ENCODE measurements around the gene TSKU.

Gene TSKU

GRCh38 chr11:76752321-76753143 is 30.6 kb upstream of the TSKU start:
- FAIRE-seq = no peak

- FAIRE-seq = no peak
Observed at GRCh38 chr11:76753449-76753848, 29.7 kb upstream of the TSKU start.

- no peak for FAIRE-seq
Observed at GRCh38 chr11:76753950-76754349, 29.2 kb upstream of the TSKU start.

- no peak for FAIRE-seq
Observed at GRCh38 chr11:76756341-76756741, 26.8 kb upstream of the TSKU start.

- no peak for FAIRE-seq
Observed at GRCh38 chr11:76758311-76758710, 24.8 kb upstream of the TSKU start.

GRCh38 chr11:76759092-76759491 is 24.1 kb upstream of the TSKU start:
- no peak for FAIRE-seq

- no peak for FAIRE-seq
Observed at GRCh38 chr11:76759517-76759916, 23.6 kb upstream of the TSKU start.

- FAIRE-seq = no peak
Observed at GRCh38 chr11:76760236-76760635, 22.9 kb upstream of the TSKU start.

GRCh38 chr11:76761718-76762355 is 21.3 kb upstream of the TSKU start:
- no peak for FAIRE-seq

GRCh38 chr11:76762356-76762752 is 20.8 kb upstream of the TSKU start:
- FAIRE-seq = no peak

GRCh38 chr11:76762867-76763572 is 20.1 kb upstream of the TSKU start:
- no peak for FAIRE-seq

GRCh38 chr11:76763573-76764346 is 19.4 kb upstream of the TSKU start:
- no peak for FAIRE-seq

- no peak for FAIRE-seq
Observed at GRCh38 chr11:76764941-76765665, 18.1 kb upstream of the TSKU start.

GRCh38 chr11:76765863-76766350 is 17.2 kb upstream of the TSKU start:
- FAIRE-seq = no peak

GRCh38 chr11:76766521-76766920 is 16.6 kb upstream of the TSKU start:
- no peak for FAIRE-seq

GRCh38 chr11:76767659-76768058 is 15.5 kb upstream of the TSKU start:
- no peak for FAIRE-seq

- FAIRE-seq = no peak
Observed at GRCh38 chr11:76768088-76768908, 14.9 kb upstream of the TSKU start.

- FAIRE-seq = no peak
Observed at GRCh38 chr11:76768909-76769560, 14.1 kb upstream of the TSKU start.

GRCh38 chr11:76769645-76770586 is 13.2 kb upstream of the TSKU start:
- no peak for FAIRE-seq
